Myometrial cell (primary cell): ENCODE measurements around the gene EVX1. TPM values are rescaled to one million over a fixed set of nuclear protein-coding genes. Genes with fewer than 3 reads are reported as not detected.

Experiments used
- total RNA-seq: library from RNA; depleted of rRNA; stranded (reverse); fragments of >200 nt; gene quantifications from 2 replicates; pipeline ENCODE4 v1.2.3, GENCODE V29; 2015

EVX1 gene
- 0.86 TPM in 1 of 2 replicates, not detected in the other for total RNA-seq

DNA sequence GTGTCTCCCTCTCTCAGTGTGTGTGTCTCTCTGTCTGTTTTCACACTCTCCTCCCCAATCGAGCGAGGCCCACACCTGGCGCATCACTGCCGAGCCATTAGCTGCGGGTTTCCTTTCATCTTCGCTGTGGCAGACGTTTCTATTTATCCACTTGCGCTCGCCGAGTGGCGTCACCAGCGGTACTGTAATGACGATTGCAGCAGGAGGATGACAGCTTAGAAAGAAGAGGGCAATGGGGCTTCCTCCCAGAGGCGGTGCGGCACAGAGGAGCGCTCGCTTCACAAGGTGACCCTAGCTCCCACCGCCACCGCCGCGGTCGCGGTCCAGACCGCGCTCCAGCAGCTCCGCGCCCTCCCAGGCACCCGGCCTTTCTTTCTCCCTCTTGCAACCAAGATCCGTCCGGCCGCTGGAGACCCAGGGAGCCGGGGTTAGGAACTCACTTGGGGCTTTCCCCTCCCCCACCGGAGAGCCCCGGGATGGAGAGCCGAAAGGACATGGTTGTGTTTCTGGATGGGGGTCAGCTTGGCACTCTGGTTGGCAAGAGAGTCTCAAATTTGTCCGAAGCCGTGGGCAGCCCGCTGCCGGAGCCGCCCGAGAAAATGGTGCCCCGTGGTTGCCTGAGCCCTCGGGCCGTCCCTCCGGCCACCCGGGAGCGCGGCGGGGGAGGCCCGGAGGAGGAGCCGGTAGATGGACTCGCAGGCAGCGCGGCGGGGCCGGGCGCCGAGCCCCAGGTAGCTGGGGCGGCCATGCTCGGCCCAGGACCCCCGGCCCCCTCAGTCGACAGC, at the start of gene EVX1:
TSS of gene EVX1 (plus strand) at position 248 of the 785 bp plus-strand sequence. CDS start at position 477, 229 bp downstream.

DNA sequence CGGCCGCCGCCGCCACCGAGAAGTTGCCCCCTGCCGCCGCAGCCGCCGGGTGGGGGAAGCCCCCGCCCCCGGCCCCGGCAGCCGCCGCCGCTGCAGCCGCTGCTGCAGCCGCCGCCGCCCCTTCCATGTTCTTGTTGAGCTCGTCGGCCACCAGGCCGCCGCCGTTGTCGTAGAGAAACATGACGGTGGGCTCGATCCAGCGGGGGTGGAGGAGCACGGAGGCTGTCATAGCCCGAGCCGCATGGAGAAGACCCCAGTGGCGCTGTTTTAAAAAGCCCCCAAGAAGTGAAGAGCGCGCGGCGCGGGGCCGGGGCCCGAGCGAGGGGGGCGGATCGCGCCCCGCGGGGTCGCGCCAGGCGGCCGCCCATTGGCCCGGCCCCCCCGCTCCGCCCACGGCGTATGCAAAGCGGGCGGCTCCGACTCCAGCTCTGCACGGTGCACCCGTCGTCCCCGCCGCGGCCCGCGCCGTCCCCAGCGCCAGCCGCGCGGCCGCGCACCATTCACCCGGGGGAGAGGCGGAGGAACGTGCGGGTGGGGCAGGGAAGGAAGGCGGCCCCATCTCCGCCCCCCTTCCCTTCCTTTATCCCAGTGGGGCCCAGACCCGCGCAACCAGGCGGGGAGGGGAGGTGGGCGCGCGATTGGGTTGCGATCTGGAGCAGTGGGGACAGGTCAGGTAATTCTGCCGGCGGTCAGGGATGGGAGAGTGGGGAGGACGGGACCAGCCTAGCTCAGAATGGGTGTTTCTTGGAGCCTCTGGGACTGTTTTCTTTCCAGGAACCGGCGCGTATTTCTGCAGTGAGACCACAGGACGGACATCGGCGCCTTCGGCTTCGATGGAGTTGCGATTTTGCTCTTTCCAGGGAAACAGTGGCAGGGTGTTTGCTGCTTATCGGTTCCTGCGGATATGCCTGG, 42.5 kb upstream of the EVX1 start, which contains the start of gene HOXA13:
TSS of gene HOXA13 (minus strand) at position 243 of the 912 bp plus-strand sequence. CDS start at position 229, 14 bp downstream.

Other genes starting within 250 kb of the EVX1 start
- gene HOXA1, start 146.8 kb upstream of the EVX1 start, total RNA-seq = 1.7 and 2.1 TPM in 2 replicates
- 0.53 TPM in 1 of 2 replicates, not detected in the other for gene HOXA2, start 140.1 kb upstream of the EVX1 start, total RNA-seq
- gene HOXA4, start 112.0 kb upstream of the EVX1 start, total RNA-seq = 0.89 TPM in 1 of 2 replicates, not detected in the other
- 1.7 and 6.2 TPM in 2 replicates for gene HOXA5, start 99.1 kb upstream of the EVX1 start, total RNA-seq
- 3.2 TPM in 1 of 2 replicates, not detected in the other for gene HOXA6, start 95.0 kb upstream of the EVX1 start, total RNA-seq
- gene HOXA3, start 90.2 kb upstream of the EVX1 start, total RNA-seq = 0.18 TPM in 1 of 2 replicates, not detected in the other
- 2.6 and 4.8 TPM in 2 replicates for gene HOXA7, start 86.1 kb upstream of the EVX1 start, total RNA-seq
- 17.9 and 23.2 TPM in 2 replicates for gene HOXA9, start 77.3 kb upstream of the EVX1 start, total RNA-seq
- gene HOXA10, start 68.5 kb upstream of the EVX1 start, total RNA-seq = 22.7 and 24.8 TPM in 2 replicates
- gene HOXA11, start 57.6 kb upstream of the EVX1 start, total RNA-seq = 28.4 and 32.6 TPM in 2 replicates
- gene HOXA13, start 42.7 kb upstream of the EVX1 start, total RNA-seq = 11.0 and 18.8 TPM in 2 replicates